Lower lobe of right lung (tissue), 2 donors: Measurements from ENCODE around the gene ADGRB2. TPM values are rescaled to one million over a fixed set of nuclear protein-coding genes. Genes with fewer than 3 reads are reported as not detected.
A peak's percentile ranks its signal among the peaks of the same experiment; 100 is the strongest.

ENCODE experiments used
- ATAC-seq, 2 donors: fragments of 200-7000 bp; cut with Tn5 transposase; one replicate each; pipeline ENCODE4 v1.9.1; 2020 to 2022; ENCODE audit warnings: mild to moderate bottlenecking in 2 of 2, moderate library complexity in 2 of 2
- DNase-seq: peaks from one replicate; pipeline ENCODE4 v3.0.0-alpha.2; 2020
- H3K27ac ChIP-seq: fragments of 200-600 bp; one replicate; pipeline ENCODE4 v1.8.0; 2022
- H3K27me3 ChIP-seq: fragments of 200-600 bp; one replicate; pipeline ENCODE4 v1.8.0; 2022; ENCODE audit warnings: low read depth
- H3K36me3 ChIP-seq: fragments of 200-600 bp; one replicate; pipeline ENCODE4 v1.8.0; 2022; ENCODE audit warnings: mild to moderate bottlenecking
- H3K4me1 ChIP-seq: fragments of 200-600 bp; one replicate; pipeline ENCODE4 v1.8.0; 2022
- H3K4me3 ChIP-seq: fragments of 200-600 bp; one replicate; pipeline ENCODE4 v1.8.0; 2022; ENCODE audit warnings: mild to moderate bottlenecking
- H3K9me3 ChIP-seq: fragments of 200-600 bp; one replicate; pipeline ENCODE4 v1.8.0; 2022
- intact Hi-C: fragments of 100-400 bp; cut with DNase I; formaldehyde crosslinking; loops from one replicate; pipeline ENCODE4 v1.11.0; 2022
- long read RNA-seq: library from polyadenylated mRNA; unstranded; transcript quantifications from one replicate; pipeline ENCODE4 v2.0.0, GENCODE V29; 2021
- total RNA-seq: library from RNA; stranded (reverse); fragmentation: NEBNext Ultra II Directional; extraction: Animal tissue kit (Norgen Biotek cat#: 25700); gene quantifications from one replicate; pipeline ENCODE4 v1.2.1, GENCODE V29; 2021
- TF ChIP-seq, protein P1 (sequence below): fragments of 200-600 bp; IDR thresholded peaks from one replicate; pipeline ENCODE4 v1.8.0; 2022; ENCODE audit warnings: antibody characterized with exemption, mild to moderate bottlenecking
- donor health status: DM: no; HTN: yes; CAD: no; lungs with severe emphysema.

The ADGRB2 gene, protein sequence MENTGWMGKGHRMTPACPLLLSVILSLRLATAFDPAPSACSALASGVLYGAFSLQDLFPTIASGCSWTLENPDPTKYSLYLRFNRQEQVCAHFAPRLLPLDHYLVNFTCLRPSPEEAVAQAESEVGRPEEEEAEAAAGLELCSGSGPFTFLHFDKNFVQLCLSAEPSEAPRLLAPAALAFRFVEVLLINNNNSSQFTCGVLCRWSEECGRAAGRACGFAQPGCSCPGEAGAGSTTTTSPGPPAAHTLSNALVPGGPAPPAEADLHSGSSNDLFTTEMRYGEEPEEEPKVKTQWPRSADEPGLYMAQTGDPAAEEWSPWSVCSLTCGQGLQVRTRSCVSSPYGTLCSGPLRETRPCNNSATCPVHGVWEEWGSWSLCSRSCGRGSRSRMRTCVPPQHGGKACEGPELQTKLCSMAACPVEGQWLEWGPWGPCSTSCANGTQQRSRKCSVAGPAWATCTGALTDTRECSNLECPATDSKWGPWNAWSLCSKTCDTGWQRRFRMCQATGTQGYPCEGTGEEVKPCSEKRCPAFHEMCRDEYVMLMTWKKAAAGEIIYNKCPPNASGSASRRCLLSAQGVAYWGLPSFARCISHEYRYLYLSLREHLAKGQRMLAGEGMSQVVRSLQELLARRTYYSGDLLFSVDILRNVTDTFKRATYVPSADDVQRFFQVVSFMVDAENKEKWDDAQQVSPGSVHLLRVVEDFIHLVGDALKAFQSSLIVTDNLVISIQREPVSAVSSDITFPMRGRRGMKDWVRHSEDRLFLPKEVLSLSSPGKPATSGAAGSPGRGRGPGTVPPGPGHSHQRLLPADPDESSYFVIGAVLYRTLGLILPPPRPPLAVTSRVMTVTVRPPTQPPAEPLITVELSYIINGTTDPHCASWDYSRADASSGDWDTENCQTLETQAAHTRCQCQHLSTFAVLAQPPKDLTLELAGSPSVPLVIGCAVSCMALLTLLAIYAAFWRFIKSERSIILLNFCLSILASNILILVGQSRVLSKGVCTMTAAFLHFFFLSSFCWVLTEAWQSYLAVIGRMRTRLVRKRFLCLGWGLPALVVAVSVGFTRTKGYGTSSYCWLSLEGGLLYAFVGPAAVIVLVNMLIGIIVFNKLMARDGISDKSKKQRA (N-terminal part only)
- 1.1 TPM for total RNA-seq
- long read RNA-seq = 0 reads

DNA sequence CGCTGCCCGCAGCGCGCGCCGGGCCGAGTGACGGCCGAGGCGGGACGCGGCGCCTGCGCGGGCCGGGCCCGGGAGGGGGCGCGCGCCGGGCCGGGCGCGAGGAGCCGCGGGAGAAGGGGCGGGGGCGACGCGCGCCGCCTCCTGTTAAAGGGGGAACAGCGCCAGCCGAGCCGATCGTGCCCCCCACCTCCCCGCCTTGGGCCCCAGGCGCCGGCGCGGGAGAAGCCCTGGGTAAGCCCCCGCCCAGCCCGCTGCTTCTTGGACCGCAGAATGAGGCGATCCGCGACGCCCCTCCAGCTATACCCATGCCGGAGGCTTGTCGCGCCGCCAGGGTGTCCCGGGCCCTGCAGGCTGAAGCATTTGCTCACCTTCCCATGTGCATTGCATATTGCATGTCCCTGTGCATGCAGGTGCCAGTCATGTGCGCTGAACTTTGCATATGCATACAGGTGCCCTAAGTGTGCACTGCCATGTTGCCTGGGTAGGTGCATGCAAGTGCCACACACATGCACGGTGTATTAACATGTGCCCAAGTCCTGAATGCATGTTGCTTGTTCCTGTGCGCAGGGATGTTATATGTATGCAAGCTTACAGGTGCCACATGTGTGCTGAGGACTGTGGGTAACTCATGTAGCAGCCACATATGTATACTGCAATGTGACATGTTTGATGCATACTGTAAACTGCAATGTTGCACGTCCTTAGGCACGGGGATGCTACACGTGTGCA, at the start of gene ADGRB2:
Gene ADGRB2, minus strand, starts transcription at position 29 of the 729 bp plus-strand sequence. CDS start 7,119 bp downstream, outside the sequence.
- peaks cover 58% of the 10 kb centered on the region for H3K27me3 ChIP-seq
- ATAC-seq (no peak), DNase-seq (no peak)
- TF ChIP-seq, protein P1, sequence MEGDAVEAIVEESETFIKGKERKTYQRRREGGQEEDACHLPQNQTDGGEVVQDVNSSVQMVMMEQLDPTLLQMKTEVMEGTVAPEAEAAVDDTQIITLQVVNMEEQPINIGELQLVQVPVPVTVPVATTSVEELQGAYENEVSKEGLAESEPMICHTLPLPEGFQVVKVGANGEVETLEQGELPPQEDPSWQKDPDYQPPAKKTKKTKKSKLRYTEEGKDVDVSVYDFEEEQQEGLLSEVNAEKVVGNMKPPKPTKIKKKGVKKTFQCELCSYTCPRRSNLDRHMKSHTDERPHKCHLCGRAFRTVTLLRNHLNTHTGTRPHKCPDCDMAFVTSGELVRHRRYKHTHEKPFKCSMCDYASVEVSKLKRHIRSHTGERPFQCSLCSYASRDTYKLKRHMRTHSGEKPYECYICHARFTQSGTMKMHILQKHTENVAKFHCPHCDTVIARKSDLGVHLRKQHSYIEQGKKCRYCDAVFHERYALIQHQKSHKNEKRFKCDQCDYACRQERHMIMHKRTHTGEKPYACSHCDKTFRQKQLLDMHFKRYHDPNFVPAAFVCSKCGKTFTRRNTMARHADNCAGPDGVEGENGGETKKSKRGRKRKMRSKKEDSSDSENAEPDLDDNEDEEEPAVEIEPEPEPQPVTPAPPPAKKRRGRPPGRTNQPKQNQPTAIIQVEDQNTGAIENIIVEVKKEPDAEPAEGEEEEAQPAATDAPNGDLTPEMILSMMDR = no peak
- intact Hi-C loops = no loop called here
- no peaks in the 10 kb centered on the region for H3K9me3 ChIP-seq
- H3K36me3 ChIP-seq = no peaks in the 10 kb centered on the region
- H3K4me1 ChIP-seq = peaks cover 29% of the 10 kb centered on the region
- no peak within 1 kb of the TSS for H3K27ac ChIP-seq
- peak within 1 kb of the TSS; percentile 50 for H3K4me3 ChIP-seq

DNA sequence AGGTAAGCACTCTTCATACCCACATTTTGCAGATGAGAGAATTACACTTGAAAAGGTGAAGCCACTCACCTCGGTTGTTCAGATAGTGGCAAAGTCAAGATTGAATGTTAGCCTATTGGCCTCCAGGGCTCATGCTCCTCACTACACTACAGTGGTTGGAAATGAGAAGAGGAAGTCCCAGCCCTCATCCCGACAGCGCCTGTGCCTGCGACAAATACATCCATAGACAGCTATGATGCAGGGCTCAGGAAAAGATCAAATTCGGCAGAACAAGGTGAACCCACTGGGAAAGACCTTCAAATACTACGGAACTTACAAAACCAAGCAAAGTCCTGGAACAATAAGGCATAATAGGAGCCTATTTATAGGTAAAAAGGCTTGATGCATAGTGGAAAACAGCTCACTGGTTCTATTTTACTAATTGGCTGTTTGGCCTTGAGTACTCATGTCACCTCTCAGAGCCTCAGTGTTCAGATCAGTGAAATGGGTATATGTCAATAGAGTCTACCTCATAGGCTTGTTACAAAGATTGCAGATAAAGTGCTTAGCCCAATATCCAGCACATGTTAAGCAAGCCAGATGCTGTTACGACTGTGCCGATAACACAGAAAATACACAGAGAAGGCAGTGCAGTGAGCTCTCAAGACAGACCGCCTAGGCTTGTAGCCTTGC, 48.2 kb upstream of the ADGRB2 start:
- DNase-seq (no peak), ATAC-seq (no peak)
- Histone ChIP-seq H3K27ac (no peak overlapping the region), H3K27me3 (no peaks in the 10 kb centered on the region), H3K9me3 (no peaks in the 10 kb centered on the region), H3K36me3 (no peaks in the 10 kb centered on the region), H3K4me3 (no peak overlapping the region), H3K4me1 (no peaks in the 10 kb centered on the region)
- TF ChIP-seq, protein P1 = no peak
- intact Hi-C loops = no loop called here

DNA sequence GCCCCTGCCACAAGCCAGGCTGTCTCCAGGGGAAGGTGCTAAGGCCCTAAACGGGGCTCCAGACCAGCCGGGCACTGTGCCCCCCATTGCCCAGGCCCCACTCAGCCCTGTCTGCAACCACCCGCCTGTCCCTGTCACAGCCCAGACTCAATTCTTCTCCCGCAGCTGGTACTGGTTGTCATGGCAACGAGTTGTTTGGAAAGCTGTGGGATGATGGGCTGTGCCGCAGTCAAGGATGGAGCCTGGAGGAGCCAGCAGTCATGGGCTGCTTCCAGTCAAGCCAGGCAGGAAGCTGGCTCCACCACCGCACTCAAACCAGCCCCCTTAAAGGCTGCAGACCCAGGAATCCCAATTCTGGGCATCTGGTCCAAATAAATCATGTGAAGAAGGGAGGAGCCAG, 47.5 kb upstream of the ADGRB2 start:
- no peak for ATAC-seq
- Histone ChIP-seq H3K4me3 (no peak overlapping the region), H3K27me3 (no peaks in the 10 kb centered on the region), H3K9me3 (no peaks in the 10 kb centered on the region), H3K27ac (no peak overlapping the region), H3K4me1 (no peaks in the 10 kb centered on the region), H3K36me3 (no peaks in the 10 kb centered on the region)
- TF ChIP-seq, protein P1 = no peak
- DNase-seq = no peak
- intact Hi-C loops = no loop called here

DNA sequence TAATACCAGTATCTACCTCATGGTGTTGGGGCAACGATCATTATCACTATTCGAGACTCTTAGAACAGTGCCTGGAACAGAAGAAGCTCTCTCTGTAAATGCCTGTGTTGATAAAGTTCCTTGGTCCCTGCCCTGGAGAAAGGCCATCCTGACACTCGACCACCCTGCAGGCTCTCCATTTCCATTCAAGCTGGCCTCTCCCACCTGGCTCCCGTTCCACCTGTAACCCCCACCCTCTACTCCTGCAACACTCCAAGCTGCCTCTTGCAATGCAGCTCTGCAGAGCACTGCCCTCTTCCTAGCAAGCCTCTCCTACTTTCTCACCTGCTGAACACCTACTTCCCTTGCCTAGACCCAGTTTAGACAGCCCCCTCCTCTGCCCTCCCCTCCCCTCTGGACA, 45.6 kb upstream of the ADGRB2 start:
- Histone ChIP-seq H3K27me3 (no peaks in the 10 kb centered on the region), H3K36me3 (no peaks in the 10 kb centered on the region), H3K9me3 (no peaks in the 10 kb centered on the region), H3K4me3 (no peak overlapping the region), H3K4me1 (no peaks in the 10 kb centered on the region), H3K27ac (no peak overlapping the region)
- TF ChIP-seq, protein P1 = no peak
- intact Hi-C loops = no loop called here
- DNase-seq = no peak
- no peak for ATAC-seq
